ENCODE results near the gene RIPK1.
"Not testable (repeated sequence)": the region's sequence is repeated elsewhere in the genome, so short reads cannot be mapped to it uniquely, and the experiment has no call there.

DNA sequence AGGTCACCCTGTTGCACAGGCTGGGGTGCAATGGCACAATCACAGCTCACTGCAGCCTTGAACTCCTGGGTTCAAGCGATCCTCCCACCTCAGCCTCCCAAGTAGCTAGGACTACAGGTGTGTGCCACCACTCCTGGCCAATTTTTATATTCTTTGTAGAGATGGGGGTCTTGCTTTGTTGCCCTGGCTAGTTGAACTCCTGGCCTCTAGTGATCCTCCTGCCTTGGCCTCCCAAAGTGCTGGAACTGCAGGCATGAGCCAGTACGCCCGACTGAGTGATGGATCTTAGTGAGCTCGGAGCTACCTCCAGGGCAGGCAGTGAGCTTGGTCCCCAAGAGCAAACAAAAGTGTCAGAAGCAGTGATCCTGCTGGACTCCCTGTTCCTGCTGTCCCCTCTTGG is 20.3 kb upstream of the RIPK1 start:
- not testable (repeated sequence) for TF ChIP-seq POLR2A (IDR thresholded peaks at IDR 0.05; ENCODE audit: extremely low read depth, insufficient read length)
- TF ChIP-seq, protein P1, sequence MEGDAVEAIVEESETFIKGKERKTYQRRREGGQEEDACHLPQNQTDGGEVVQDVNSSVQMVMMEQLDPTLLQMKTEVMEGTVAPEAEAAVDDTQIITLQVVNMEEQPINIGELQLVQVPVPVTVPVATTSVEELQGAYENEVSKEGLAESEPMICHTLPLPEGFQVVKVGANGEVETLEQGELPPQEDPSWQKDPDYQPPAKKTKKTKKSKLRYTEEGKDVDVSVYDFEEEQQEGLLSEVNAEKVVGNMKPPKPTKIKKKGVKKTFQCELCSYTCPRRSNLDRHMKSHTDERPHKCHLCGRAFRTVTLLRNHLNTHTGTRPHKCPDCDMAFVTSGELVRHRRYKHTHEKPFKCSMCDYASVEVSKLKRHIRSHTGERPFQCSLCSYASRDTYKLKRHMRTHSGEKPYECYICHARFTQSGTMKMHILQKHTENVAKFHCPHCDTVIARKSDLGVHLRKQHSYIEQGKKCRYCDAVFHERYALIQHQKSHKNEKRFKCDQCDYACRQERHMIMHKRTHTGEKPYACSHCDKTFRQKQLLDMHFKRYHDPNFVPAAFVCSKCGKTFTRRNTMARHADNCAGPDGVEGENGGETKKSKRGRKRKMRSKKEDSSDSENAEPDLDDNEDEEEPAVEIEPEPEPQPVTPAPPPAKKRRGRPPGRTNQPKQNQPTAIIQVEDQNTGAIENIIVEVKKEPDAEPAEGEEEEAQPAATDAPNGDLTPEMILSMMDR (IDR thresholded peaks at IDR 0.05; ENCODE audit: low read depth, low read length), result not testable (repeated sequence)
- TF ChIP-seq, protein P2, sequence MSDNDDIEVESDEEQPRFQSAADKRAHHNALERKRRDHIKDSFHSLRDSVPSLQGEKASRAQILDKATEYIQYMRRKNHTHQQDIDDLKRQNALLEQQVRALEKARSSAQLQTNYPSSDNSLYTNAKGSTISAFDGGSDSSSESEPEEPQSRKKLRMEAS (IDR thresholded peaks at IDR 0.05; ENCODE audit: low read depth, low read length), result not testable (repeated sequence)

Measured in NB4 (cell line).